Fibroblast of skin of right biceps (primary cell): ENCODE measurements around the gene PLIN1.
"Not testable (repeated sequence)": the region's sequence is repeated elsewhere in the genome, so short reads cannot be mapped to it uniquely, and the experiment has no call there.

Source experiments
- DNase-seq: peaks from one replicate; pipeline ENCODE4 v3.0.0-alpha.2; 2013

PLIN1 gene

GRCh38 chr15:89679212-89679611, at the start of gene PLIN1:
Gene PLIN1, minus strand, starts transcription at chr15:89679367. Its CDS starts 1,878 bp downstream, at chr15:89677489.
- no peak for DNase-seq

- DNase-seq, result no peak
Measured at GRCh38 chr15:89728254-89728653, 49.1 kb upstream of the PLIN1 start.

- DNase-seq, result no peak
Measured at GRCh38 chr15:89725064-89725463, 45.9 kb upstream of the PLIN1 start.

GRCh38 chr15:89724621-89725020, 45.5 kb upstream of the PLIN1 start:
- no peak for DNase-seq

- DNase-seq, result no peak
Measured at GRCh38 chr15:89723031-89723430, 43.9 kb upstream of the PLIN1 start.

GRCh38 chr15:89714775-89715174, 35.6 kb upstream of the PLIN1 start:
- no peak for DNase-seq

GRCh38 chr15:89707577-89707976, 28.4 kb upstream of the PLIN1 start:
- no peak for DNase-seq

- DNase-seq, result peak; percentile 17
Measured at GRCh38 chr15:89704411-89704810, 25.2 kb upstream of the PLIN1 start.

- no peak for DNase-seq
Measured at GRCh38 chr15:89695198-89695597, 16.0 kb upstream of the PLIN1 start.

GRCh38 chr15:89693696-89694095, 14.5 kb upstream of the PLIN1 start:
- no peak for DNase-seq

- no peak for DNase-seq
Measured at GRCh38 chr15:89693091-89693490, 13.9 kb upstream of the PLIN1 start.

GRCh38 chr15:89690276-89691218, 11.4 kb upstream of the PLIN1 start, which contains the start of the genes PEX11A and WDR93:
Gene PEX11A, minus strand, starts transcription at chr15:89690754. Its CDS starts 122 bp downstream, at chr15:89690632.
Gene WDR93, plus strand, starts transcription at chr15:89690811. Its CDS starts 10,936 bp downstream, at chr15:89701747.
- DNase-seq, result peak; percentile 73

- DNase-seq, result not testable (repeated sequence)
Measured at GRCh38 chr15:89689930-89690275, 10.7 kb upstream of the PLIN1 start.

GRCh38 chr15:89686522-89686921, 7.4 kb upstream of the PLIN1 start:
- no peak for DNase-seq

GRCh38 chr15:89685995-89686394, 6.8 kb upstream of the PLIN1 start:
- DNase-seq, result no peak

GRCh38 chr15:89681146-89681545, 2.0 kb upstream of the PLIN1 start:
- no peak for DNase-seq

- peak; percentile 41 for DNase-seq
Measured at GRCh38 chr15:89680282-89680873, 1.2 kb upstream of the PLIN1 start.

- no peak for DNase-seq
Measured at GRCh38 chr15:89677381-89677780, 1.8 kb downstream of the PLIN1 start.

- DNase-seq, result no peak
Measured at GRCh38 chr15:89675606-89676005, 3.6 kb downstream of the PLIN1 start.

GRCh38 chr15:89674526-89674925, 4.6 kb downstream of the PLIN1 start:
- DNase-seq, result no peak

GRCh38 chr15:89673165-89673512, 6.0 kb downstream of the PLIN1 start:
- peak; percentile 23 for DNase-seq

- DNase-seq, result peak; percentile 42
Measured at GRCh38 chr15:89672221-89673164, 6.7 kb downstream of the PLIN1 start.

- DNase-seq, result no peak
Measured at GRCh38 chr15:89671687-89672086, 7.5 kb downstream of the PLIN1 start.
